HCT116 (cell line): ENCODE results near the gene SNTG2. TPM values are rescaled to one million over a fixed set of nuclear protein-coding genes. Genes with fewer than 3 reads are reported as not detected.

Experiments
- ATAC-seq: fragments of 200-7000 bp; cut with Tn5 transposase; 2 replicates; pipeline ENCODE4 v1.9.1; 2020; ENCODE audit warnings: mild to moderate bottlenecking, moderate library complexity
- BruUV-seq: library from RNA; stranded (reverse); fragments of 400-500 nt; replicated peaks from 2 replicates; lab custom pipeline; 2021; lab: Mats Ljungman, UMichigan
- CTCF ChIA-PET: fragments of 300-600 bp; sonication (Branson Sonifier 250); formaldehyde crosslinking; loops from one replicate; lab custom pipeline; 2021; ENCODE audit warnings: antibody characterized with exemption; lab: Charles Lee
- POLR2A ChIA-PET: fragments of 300-600, 350-600 bp; sonication (Branson Sonifier 250); formaldehyde crosslinking; loops from one replicate; lab custom pipeline; 2021; ENCODE audit warnings: antibody characterized with exemption; lab: Charles Lee
- RAD21 ChIA-PET, 2 experiments: fragments of 300-600 bp; sonication (Branson Sonifier 250); formaldehyde crosslinking; loops; one replicate each; lab custom pipeline; 2023; ENCODE audit warnings: low total read pairs in 2 of 2; ENCODE audit not compliant: uncharacterized antibody in 2 of 2, unreplicated experiment in 2 of 2, low non-redundant PET in 1 of 2; lab: Charles Lee
- DNase-seq: peaks from one replicate; pipeline ENCODE4 v3.0.0-alpha.2; 2010; ENCODE audit warnings: low read depth, low spot score
- H2AFZ ChIP-seq: fragments of 200-600 bp; shearing (Covaris generic), sonication (generic); 2 replicates; pipeline ENCODE4 v1.6.1; 2017; ENCODE audit warnings: low read depth, mixed run types, mixed read lengths, antibody characterized with exemption, low read length; ENCODE audit not compliant: poor library complexity, severe bottlenecking
- H3K27ac ChIP-seq: 2 replicates; pipeline ENCODE4 v1.5.1; 2012; ENCODE audit warnings: low read depth, low read length
- H3K27me3 ChIP-seq: fragments of 200-600 bp; sonication (generic); 2 replicates; pipeline ENCODE4 v1.6.1; 2016; ENCODE audit warnings: mixed run types, low read length, mixed read lengths; ENCODE audit not compliant: insufficient read depth
- H3K36me3 ChIP-seq, 2 experiments: fragments of 200-500 bp in 1 of 2; fragments of 200-600 bp in 1 of 2; sonication (Bioruptor generic) in 1 of 2; sonication (generic) in 1 of 2; 2 replicates each; pipeline versions ENCODE4 v1.5.1 to v1.6.1; 2014 to 2016; ENCODE audit warnings: low read length in 2 of 2, inconsistent platforms in 1 of 2, mixed read lengths in 1 of 2, mixed run types in 1 of 2; ENCODE audit not compliant: insufficient read depth in 2 of 2, control insufficient read depth in 1 of 2
- H3K4me1 ChIP-seq, 2 experiments: fragments of 200-600 bp in 1 of 2; sonication (generic) in 1 of 2; 2 replicates each; pipeline versions ENCODE4 v1.5.1 to v1.6.1; 2012 to 2017; ENCODE audit warnings: low read length in 2 of 2, inconsistent platforms in 1 of 2, mild to moderate bottlenecking in 1 of 2, mixed read lengths in 1 of 2, mixed run types in 1 of 2, moderate library complexity in 1 of 2; ENCODE audit not compliant: insufficient read depth in 2 of 2, control insufficient read depth in 1 of 2
- H3K4me2 ChIP-seq: fragments of 200-600 bp; sonication (generic); 2 replicates; pipeline ENCODE4 v1.6.1; 2017; ENCODE audit warnings: mixed run types, low read length, mixed read lengths
- H3K4me3 ChIP-seq, 2 experiments: fragments of 200-600 bp in 1 of 2; sonication (generic) in 1 of 2; replicated peaks in 1 of 2; 2 replicates each; pipeline ENCODE4 v1.5.1; 2011 to 2016; ENCODE audit warnings: low read length in 2 of 2, control low read depth in 1 of 2, low read depth in 1 of 2, mild to moderate bottlenecking in 1 of 2, mixed read lengths in 1 of 2, mixed run types in 1 of 2
- H3K79me2 ChIP-seq: fragments of 200-600 bp; sonication (generic); 2 replicates; pipeline ENCODE4 v1.6.1; 2017; ENCODE audit warnings: mild to moderate bottlenecking, mixed run types, low read length, moderate library complexity, mixed read lengths; ENCODE audit not compliant: insufficient read depth
- H3K9ac ChIP-seq: fragments of 200-600 bp; sonication (generic); 2 replicates; pipeline ENCODE4 v1.6.1; 2016; ENCODE audit warnings: low read length, mixed read lengths
- H3K9me2 ChIP-seq: fragments of 200-600 bp; sonication (generic), shearing (Covaris generic); 2 replicates; pipeline ENCODE4 v1.6.1; 2017; ENCODE audit warnings: mixed run types, mild to moderate bottlenecking, moderate library complexity; ENCODE audit not compliant: insufficient read depth
- H3K9me3 ChIP-seq, 2 experiments: fragments of 200-500 bp in 1 of 2; fragments of 200-600 bp in 1 of 2; sonication (Bioruptor generic) in 1 of 2; sonication (generic) in 1 of 2; 2 replicates each; pipeline ENCODE4 v1.6.1; 2014 to 2017; ENCODE audit warnings: low read length in 2 of 2, mixed read lengths in 2 of 2, inconsistent platforms in 1 of 2, low read depth in 1 of 2, mild to moderate bottlenecking in 1 of 2, mixed run types in 1 of 2, moderate library complexity in 1 of 2; ENCODE audit not compliant: control insufficient read depth in 1 of 2, insufficient read depth in 1 of 2
- H4K20me1 ChIP-seq: fragments of 200-600 bp; sonication (generic), shearing (Covaris generic); 2 replicates; pipeline ENCODE4 v1.6.1; 2017; ENCODE audit warnings: mixed run types, mild to moderate bottlenecking, moderate library complexity; ENCODE audit not compliant: insufficient read depth
- CBX3 ChIP-seq: IDR thresholded peaks from 2 replicates; pipeline ENCODE4 v1.6.1; 2012; ENCODE audit warnings: low read depth
- CEBPB ChIP-seq: IDR thresholded peaks from 2 replicates; pipeline ENCODE4 v1.6.1; 2012; ENCODE audit warnings: low read depth
- EGR1 ChIP-seq: IDR thresholded peaks from 2 replicates; pipeline ENCODE4 v1.6.1; 2012; ENCODE audit warnings: low read depth
- ELF1 ChIP-seq: IDR thresholded peaks from 2 replicates; pipeline ENCODE4 v1.6.1; 2012; ENCODE audit warnings: low read depth, borderline replicate concordance
- EZH2 ChIP-seq: fragments of 200-600 bp; sonication (generic); IDR thresholded peaks from 2 replicates; pipeline ENCODE4 v1.6.1; 2017; ENCODE audit warnings: antibody characterized with exemption, mixed run types
- FOSL1 ChIP-seq: IDR thresholded peaks from 2 replicates; pipeline ENCODE4 v1.6.1; 2012; ENCODE audit warnings: low read depth
- JUND ChIP-seq: IDR thresholded peaks from 2 replicates; pipeline ENCODE4 v1.6.1; 2012
- POLR2A ChIP-seq: IDR thresholded peaks from 2 replicates; pipeline ENCODE4 v1.7.0; 2011; ENCODE audit warnings: borderline replicate concordance; ENCODE audit not compliant: insufficient read depth, insufficient read length; ENCODE audit errors: extremely low read depth
- POLR2AphosphoS5 ChIP-seq: IDR thresholded peaks from 2 replicates; pipeline ENCODE4 v1.6.1; 2011; ENCODE audit warnings: mild to moderate bottlenecking, low read depth, low read length, moderate library complexity
- RAD21 ChIP-seq: IDR thresholded peaks from 2 replicates; pipeline ENCODE4 v1.6.1; 2012; ENCODE audit warnings: low read depth, mild to moderate bottlenecking
- SP1 ChIP-seq: IDR thresholded peaks from 2 replicates; pipeline ENCODE4 v1.6.1; 2012; ENCODE audit warnings: low read depth
- SRF ChIP-seq: IDR thresholded peaks from 2 replicates; pipeline ENCODE4 v1.6.1; 2012; ENCODE audit warnings: low read depth
- TCF7L2 ChIP-seq: IDR thresholded peaks from 2 replicates; pipeline ENCODE4 v1.7.0; 2011; ENCODE audit warnings: borderline replicate concordance, inconsistent platforms; ENCODE audit not compliant: insufficient read depth, insufficient read length; ENCODE audit errors: extremely low read depth
- YY1 ChIP-seq: IDR thresholded peaks from 2 replicates; pipeline ENCODE4 v1.6.1; 2011; ENCODE audit warnings: low read length, low read depth, moderate library complexity, mild to moderate bottlenecking; ENCODE audit not compliant: insufficient replicate concordance; ENCODE audit errors: extremely low read depth
- ZBTB33 ChIP-seq: IDR thresholded peaks from 2 replicates; pipeline ENCODE4 v1.6.1; 2011; ENCODE audit warnings: mild to moderate bottlenecking, low read length, moderate library complexity; ENCODE audit not compliant: insufficient replicate concordance; ENCODE audit errors: extremely low read depth
- ZNF274 ChIP-seq: fragments of 200-500 bp; sonication (Bioruptor generic); IDR thresholded peaks from 2 replicates; pipeline ENCODE4 v1.6.1; 2014; ENCODE audit warnings: mild to moderate bottlenecking, low read depth, low read length, inconsistent platforms
- intact Hi-C: fragments of 100-400 bp; cut with micrococcal nuclease; formaldehyde crosslinking; loops from 2 replicates; pipeline ENCODE4 v1.10.0; 2022
- total RNA-seq: library from RNA; stranded (reverse); gene quantifications from one replicate; pipeline ENCODE4 v1.2.1, GENCODE V29; 2021; ENCODE audit not compliant: unreplicated experiment

The SNTG2 gene
- total RNA-seq, 1 experiment from 2014 or later, result not detected

GRCh38 chr2:1294900-1295299 lies 344.3 kb downstream of the SNTG2 start:
- Histone ChIP-seq H4K20me1 (no peaks in the 10 kb centered on the region), H3K9me2 (no peaks in the 10 kb centered on the region), H3K27me3 (peaks cover 28% of the 10 kb centered on the region; the same call in 1 of the 2 replicates), H3K27ac (no peak overlapping the region), H3K79me2 (no peaks in the 10 kb centered on the region), H3K4me1 (no peaks in the 10 kb centered on the region), H2AFZ (no peak overlapping the region), H3K4me3 (no peak overlapping the region), H3K4me2 (no peak overlapping the region), H3K9ac (no peak overlapping the region), H3K9me3 (no peaks in the 10 kb centered on the region), H3K36me3 (no peaks in the 10 kb centered on the region)
- POLR2A ChIA-PET, result no interaction called here
- RAD21 ChIA-PET, result no interaction called here
- intact Hi-C loops, result no loop called here
- no peak for ATAC-seq
- DNase-seq, result no peak
- TF ChIP-seq SRF (no peak), JUND (no peak), FOSL1 (no peak), EGR1 (no peak), POLR2A (no peak), TCF7L2 (no peak), SP1 (no peak), ELF1 (no peak), YY1 (no peak), RAD21 (no peak), CEBPB (no peak), CBX3 (no peak), POLR2AphosphoS5 (no peak), ZBTB33 (no peak), EZH2 (no peak), ZNF274 (no peak)
- CTCF ChIA-PET, result no interaction called here
- BruUV-seq, result no TSS peak
